ENCODE data around the gene EVC.
"Not testable (repeated sequence)": the region's sequence is repeated elsewhere in the genome, so short reads cannot be mapped to it uniquely, and the experiment has no call there.

DNA sequence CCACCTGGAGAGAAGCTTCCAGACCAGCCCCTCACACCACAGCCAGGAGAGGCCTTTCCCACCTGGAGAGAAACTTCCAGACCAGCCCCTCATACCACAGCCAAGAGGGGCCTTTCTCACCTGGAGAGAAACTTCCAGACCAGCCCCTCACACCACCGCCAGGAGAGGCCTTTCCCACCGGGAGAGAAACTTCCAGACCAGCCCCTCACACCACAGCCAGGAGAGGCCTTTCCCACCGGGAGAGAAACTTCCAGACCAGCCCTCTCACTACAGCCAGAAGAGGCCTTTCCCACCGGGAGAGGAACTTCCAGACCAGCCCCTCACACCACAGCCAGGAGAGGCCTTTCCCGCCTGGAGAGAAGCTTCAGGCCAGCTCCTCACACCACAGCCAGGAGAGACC is 101.1 kb downstream of the EVC start:
- TF ChIP-seq, protein P1, sequence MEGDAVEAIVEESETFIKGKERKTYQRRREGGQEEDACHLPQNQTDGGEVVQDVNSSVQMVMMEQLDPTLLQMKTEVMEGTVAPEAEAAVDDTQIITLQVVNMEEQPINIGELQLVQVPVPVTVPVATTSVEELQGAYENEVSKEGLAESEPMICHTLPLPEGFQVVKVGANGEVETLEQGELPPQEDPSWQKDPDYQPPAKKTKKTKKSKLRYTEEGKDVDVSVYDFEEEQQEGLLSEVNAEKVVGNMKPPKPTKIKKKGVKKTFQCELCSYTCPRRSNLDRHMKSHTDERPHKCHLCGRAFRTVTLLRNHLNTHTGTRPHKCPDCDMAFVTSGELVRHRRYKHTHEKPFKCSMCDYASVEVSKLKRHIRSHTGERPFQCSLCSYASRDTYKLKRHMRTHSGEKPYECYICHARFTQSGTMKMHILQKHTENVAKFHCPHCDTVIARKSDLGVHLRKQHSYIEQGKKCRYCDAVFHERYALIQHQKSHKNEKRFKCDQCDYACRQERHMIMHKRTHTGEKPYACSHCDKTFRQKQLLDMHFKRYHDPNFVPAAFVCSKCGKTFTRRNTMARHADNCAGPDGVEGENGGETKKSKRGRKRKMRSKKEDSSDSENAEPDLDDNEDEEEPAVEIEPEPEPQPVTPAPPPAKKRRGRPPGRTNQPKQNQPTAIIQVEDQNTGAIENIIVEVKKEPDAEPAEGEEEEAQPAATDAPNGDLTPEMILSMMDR (IDR thresholded peaks at IDR 0.05; ENCODE audit: control extremely low read depth in 1 of 3, insufficient read depth in 1 of 3, low read depth in 1 of 3, low read length in 3 of 3): not testable (repeated sequence)
- TF ChIP-seq JUND (IDR thresholded peaks at IDR 0.05; ENCODE audit: low read length); HDAC2 (IDR thresholded peaks at IDR 0.05; ENCODE audit: borderline replicate concordance in 1 of 2, low read depth in 2 of 2, low read length in 2 of 2); TBP (IDR thresholded peaks at IDR 0.05; ENCODE audit: low read depth, low read length); POLR2AphosphoS5 (IDR thresholded peaks at IDR 0.05; ENCODE audit: low read depth, low read length): not testable (repeated sequence)
- TF ChIP-seq, protein P2, sequence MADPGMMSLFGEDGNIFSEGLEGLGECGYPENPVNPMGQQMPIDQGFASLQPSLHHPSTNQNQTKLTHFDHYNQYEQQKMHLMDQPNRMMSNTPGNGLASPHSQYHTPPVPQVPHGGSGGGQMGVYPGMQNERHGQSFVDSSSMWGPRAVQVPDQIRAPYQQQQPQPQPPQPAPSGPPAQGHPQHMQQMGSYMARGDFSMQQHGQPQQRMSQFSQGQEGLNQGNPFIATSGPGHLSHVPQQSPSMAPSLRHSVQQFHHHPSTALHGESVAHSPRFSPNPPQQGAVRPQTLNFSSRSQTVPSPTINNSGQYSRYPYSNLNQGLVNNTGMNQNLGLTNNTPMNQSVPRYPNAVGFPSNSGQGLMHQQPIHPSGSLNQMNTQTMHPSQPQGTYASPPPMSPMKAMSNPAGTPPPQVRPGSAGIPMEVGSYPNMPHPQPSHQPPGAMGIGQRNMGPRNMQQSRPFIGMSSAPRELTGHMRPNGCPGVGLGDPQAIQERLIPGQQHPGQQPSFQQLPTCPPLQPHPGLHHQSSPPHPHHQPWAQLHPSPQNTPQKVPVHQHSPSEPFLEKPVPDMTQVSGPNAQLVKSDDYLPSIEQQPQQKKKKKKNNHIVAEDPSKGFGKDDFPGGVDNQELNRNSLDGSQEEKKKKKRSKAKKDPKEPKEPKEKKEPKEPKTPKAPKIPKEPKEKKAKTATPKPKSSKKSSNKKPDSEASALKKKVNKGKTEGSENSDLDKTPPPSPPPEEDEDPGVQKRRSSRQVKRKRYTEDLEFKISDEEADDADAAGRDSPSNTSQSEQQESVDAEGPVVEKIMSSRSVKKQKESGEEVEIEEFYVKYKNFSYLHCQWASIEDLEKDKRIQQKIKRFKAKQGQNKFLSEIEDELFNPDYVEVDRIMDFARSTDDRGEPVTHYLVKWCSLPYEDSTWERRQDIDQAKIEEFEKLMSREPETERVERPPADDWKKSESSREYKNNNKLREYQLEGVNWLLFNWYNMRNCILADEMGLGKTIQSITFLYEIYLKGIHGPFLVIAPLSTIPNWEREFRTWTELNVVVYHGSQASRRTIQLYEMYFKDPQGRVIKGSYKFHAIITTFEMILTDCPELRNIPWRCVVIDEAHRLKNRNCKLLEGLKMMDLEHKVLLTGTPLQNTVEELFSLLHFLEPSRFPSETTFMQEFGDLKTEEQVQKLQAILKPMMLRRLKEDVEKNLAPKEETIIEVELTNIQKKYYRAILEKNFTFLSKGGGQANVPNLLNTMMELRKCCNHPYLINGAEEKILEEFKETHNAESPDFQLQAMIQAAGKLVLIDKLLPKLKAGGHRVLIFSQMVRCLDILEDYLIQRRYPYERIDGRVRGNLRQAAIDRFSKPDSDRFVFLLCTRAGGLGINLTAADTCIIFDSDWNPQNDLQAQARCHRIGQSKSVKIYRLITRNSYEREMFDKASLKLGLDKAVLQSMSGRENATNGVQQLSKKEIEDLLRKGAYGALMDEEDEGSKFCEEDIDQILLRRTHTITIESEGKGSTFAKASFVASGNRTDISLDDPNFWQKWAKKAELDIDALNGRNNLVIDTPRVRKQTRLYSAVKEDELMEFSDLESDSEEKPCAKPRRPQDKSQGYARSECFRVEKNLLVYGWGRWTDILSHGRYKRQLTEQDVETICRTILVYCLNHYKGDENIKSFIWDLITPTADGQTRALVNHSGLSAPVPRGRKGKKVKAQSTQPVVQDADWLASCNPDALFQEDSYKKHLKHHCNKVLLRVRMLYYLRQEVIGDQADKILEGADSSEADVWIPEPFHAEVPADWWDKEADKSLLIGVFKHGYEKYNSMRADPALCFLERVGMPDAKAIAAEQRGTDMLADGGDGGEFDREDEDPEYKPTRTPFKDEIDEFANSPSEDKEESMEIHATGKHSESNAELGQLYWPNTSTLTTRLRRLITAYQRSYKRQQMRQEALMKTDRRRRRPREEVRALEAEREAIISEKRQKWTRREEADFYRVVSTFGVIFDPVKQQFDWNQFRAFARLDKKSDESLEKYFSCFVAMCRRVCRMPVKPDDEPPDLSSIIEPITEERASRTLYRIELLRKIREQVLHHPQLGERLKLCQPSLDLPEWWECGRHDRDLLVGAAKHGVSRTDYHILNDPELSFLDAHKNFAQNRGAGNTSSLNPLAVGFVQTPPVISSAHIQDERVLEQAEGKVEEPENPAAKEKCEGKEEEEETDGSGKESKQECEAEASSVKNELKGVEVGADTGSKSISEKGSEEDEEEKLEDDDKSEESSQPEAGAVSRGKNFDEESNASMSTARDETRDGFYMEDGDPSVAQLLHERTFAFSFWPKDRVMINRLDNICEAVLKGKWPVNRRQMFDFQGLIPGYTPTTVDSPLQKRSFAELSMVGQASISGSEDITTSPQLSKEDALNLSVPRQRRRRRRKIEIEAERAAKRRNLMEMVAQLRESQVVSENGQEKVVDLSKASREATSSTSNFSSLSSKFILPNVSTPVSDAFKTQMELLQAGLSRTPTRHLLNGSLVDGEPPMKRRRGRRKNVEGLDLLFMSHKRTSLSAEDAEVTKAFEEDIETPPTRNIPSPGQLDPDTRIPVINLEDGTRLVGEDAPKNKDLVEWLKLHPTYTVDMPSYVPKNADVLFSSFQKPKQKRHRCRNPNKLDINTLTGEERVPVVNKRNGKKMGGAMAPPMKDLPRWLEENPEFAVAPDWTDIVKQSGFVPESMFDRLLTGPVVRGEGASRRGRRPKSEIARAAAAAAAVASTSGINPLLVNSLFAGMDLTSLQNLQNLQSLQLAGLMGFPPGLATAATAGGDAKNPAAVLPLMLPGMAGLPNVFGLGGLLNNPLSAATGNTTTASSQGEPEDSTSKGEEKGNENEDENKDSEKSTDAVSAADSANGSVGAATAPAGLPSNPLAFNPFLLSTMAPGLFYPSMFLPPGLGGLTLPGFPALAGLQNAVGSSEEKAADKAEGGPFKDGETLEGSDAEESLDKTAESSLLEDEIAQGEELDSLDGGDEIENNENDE (IDR thresholded peaks at IDR 0.05; ENCODE audit: insufficient replicate concordance, low read length): not testable (repeated sequence)

All from H1 (cell line).